Liver (tissue), 9 donors: Measurements from ENCODE around the gene CELF3. TPM values are rescaled to one million over a fixed set of nuclear protein-coding genes. Genes with fewer than 3 reads are reported as not detected.

ENCODE experiments used
- DNase-seq: peaks from one replicate; pipeline ENCODE4 v3.0.0-alpha.2; 2017; ENCODE audit warnings: low spot score
- H3K27ac ChIP-seq, 2 donors: one replicate each; pipeline ENCODE4 v1.7.0; 2013; ENCODE audit warnings: inconsistent platforms in 2 of 2, low read length in 2 of 2, control low read depth in 1 of 2, low read depth in 1 of 2, mild to moderate bottlenecking in 1 of 2
- H3K27me3 ChIP-seq, 4 donors: one replicate each; pipeline versions ENCODE4 v1.6.1 to v1.7.0; 2013; ENCODE audit warnings: low read length in 3 of 4, inconsistent platforms in 1 of 4, mild to moderate bottlenecking in 1 of 4, moderate library complexity in 1 of 4; ENCODE audit not compliant: control insufficient read depth in 4 of 4, insufficient read depth in 4 of 4
- H3K36me3 ChIP-seq, 4 donors: one replicate each; pipeline versions ENCODE4 v1.6.1 to v1.7.0; 2013; ENCODE audit warnings: low read length in 3 of 4, mild to moderate bottlenecking in 3 of 4, low read depth in 1 of 4, moderate library complexity in 1 of 4; ENCODE audit not compliant: control insufficient read depth in 4 of 4, insufficient read depth in 3 of 4
- H3K4me1 ChIP-seq, 4 donors: one replicate each; pipeline versions ENCODE4 v1.6.1 to v1.7.0; 2013; ENCODE audit warnings: low read length in 3 of 4, mild to moderate bottlenecking in 3 of 4, moderate library complexity in 1 of 4; ENCODE audit not compliant: control insufficient read depth in 4 of 4, insufficient read depth in 4 of 4
- H3K4me3 ChIP-seq, 3 donors: one replicate each; pipeline versions ENCODE4 v1.6.1 to v1.7.0; 2013; ENCODE audit warnings: low read length in 3 of 3, control low read depth in 1 of 3, low read depth in 1 of 3, mild to moderate bottlenecking in 1 of 3
- H3K9ac ChIP-seq, 2 donors: one replicate each; pipeline ENCODE4 v1.7.0; 2013; ENCODE audit warnings: low read length in 2 of 2, mild to moderate bottlenecking in 2 of 2, moderate library complexity in 2 of 2, control low read depth in 1 of 2, low read depth in 1 of 2
- H3K9me3 ChIP-seq, 4 donors: one replicate each; pipeline versions ENCODE4 v1.6.1 to v1.7.0; 2013; ENCODE audit warnings: low read length in 3 of 4; ENCODE audit not compliant: control insufficient read depth in 4 of 4
- GABPA ChIP-seq, 2 donors: IDR thresholded peaks in 1 of 2; conservative IDR thresholded peaks in 1 of 2; 2 replicates each; pipeline ENCODE4 v1.6.1; 2016; ENCODE audit warnings: antibody characterized with exemption in 2 of 2, mild to moderate bottlenecking in 1 of 2, moderate library complexity in 1 of 2
- HNF4A ChIP-seq, 2 donors: conservative IDR thresholded peaks; 2 replicates each; pipeline ENCODE4 v1.6.1; 2016; ENCODE audit warnings: antibody characterized with exemption in 2 of 2, mild to moderate bottlenecking in 2 of 2
- HNF4G ChIP-seq: IDR thresholded peaks from 2 replicates; pipeline ENCODE4 v1.6.1; 2016; ENCODE audit warnings: antibody characterized with exemption
- MAX ChIP-seq: IDR thresholded peaks from 2 replicates; pipeline ENCODE4 v1.6.1; 2016; ENCODE audit warnings: antibody characterized with exemption
- NR2F2 ChIP-seq: IDR thresholded peaks from 2 replicates; pipeline ENCODE4 v1.6.1; 2016; ENCODE audit warnings: antibody characterized with exemption
- RXRA ChIP-seq, 2 donors: IDR thresholded peaks; 2 replicates each; pipeline ENCODE4 v1.6.1; 2017 to 2018; ENCODE audit warnings: antibody characterized with exemption in 2 of 2, mild to moderate bottlenecking in 1 of 2
- SP1 ChIP-seq: IDR thresholded peaks from 2 replicates; pipeline ENCODE4 v1.6.1; 2018; ENCODE audit warnings: antibody characterized with exemption, mild to moderate bottlenecking
- TAF1 ChIP-seq: conservative IDR thresholded peaks from 2 replicates; pipeline ENCODE4 v1.6.1; 2016; ENCODE audit warnings: antibody characterized with exemption, mild to moderate bottlenecking
- ZBTB33 ChIP-seq: IDR thresholded peaks from 2 replicates; pipeline ENCODE4 v1.6.1; 2016; ENCODE audit warnings: antibody characterized with exemption
- WGBS: extraction: QIAGEN DNeasy Blood & Tissue Kit; methylation state at CpG from one replicate; pipeline ENCODE4 v1.1.7; 2013; 5-methylcytosine and 5-hydroxymethylcytosine counted together
- polyA plus RNA-seq, 2 donors: library from polyadenylated mRNA; stranded (reverse) in 1 of 2; unstranded in 1 of 2; fragments of 200-250 nt in 1 of 2; fragments of >200 nt in 1 of 2; fragmentation: Nextera tagmentation in 1 of 2; extraction: Ambion mirVana in 1 of 2; gene quantifications; one replicate each; pipeline versions ENCODE4 v1.2.1 to v1.2.3, GENCODE V29; 2013 to 2015
- total RNA-seq, 2 donors: library from RNA; depleted of rRNA; stranded (reverse); fragments of >200 nt; gene quantifications; one replicate each; pipeline ENCODE4 v1.2.3, GENCODE V29; 2014
- donor health status: healthy.
- donor health status: healthy.
- donor health status: healthy.
- donor health status: healthy.
- donor health status: healthy.

Gene CELF3
- total and polyA plus RNA-seq, 4 donors = 0.28 TPM; not detected in 3

GRCh38 chr1:151707541-151708065 lies 9.0 kb downstream of the CELF3 start:
- Histone ChIP-seq H3K36me3 (no peaks in the 10 kb centered on the region), H3K4me3 (no peak overlapping the region), H3K9me3 (no peaks in the 10 kb centered on the region), H3K27ac (no peak overlapping the region), H3K27me3 (no peaks in the 10 kb centered on the region), H3K4me1 (no peaks in the 10 kb centered on the region), H3K9ac (no peak overlapping the region)
- 94% methylated on average over 15 of the region's 15 CpGs for WGBS
- no peak for DNase-seq
- TF ChIP-seq TAF1 = no peak
- TF ChIP-seq HNF4A (conservative IDR thresholded peaks at IDR 0.05) = no peak
- TF ChIP-seq SP1 = no peak
- no peak for TF ChIP-seq NR2F2
- TF ChIP-seq GABPA (IDR thresholded peaks at IDR 0.05 in 1 of 2, conservative IDR thresholded peaks at IDR 0.05 in 1 of 2) = no peak
- TF ChIP-seq MAX = no peak
- no peak for TF ChIP-seq RXRA (IDR thresholded peaks at IDR 0.05)

GRCh38 chr1:151706464-151707415 lies 9.9 kb downstream of the CELF3 start:
- TF ChIP-seq HNF4A (conservative IDR thresholded peaks at IDR 0.05) (no peak), HNF4G (no peak), NR2F2 (no peak), SP1 (no peak), ZBTB33 (no peak)

GRCh38 chr1:151705753-151706463 lies 10.7 kb downstream of the CELF3 start:
- no peak overlapping the region for H3K27ac ChIP-seq
- no peak overlapping the region for H3K4me3 ChIP-seq
- no peak overlapping the region for H3K9ac ChIP-seq
- no peaks in the 10 kb centered on the region for H3K4me1 ChIP-seq
- TF ChIP-seq RXRA (IDR thresholded peaks at IDR 0.05) (no peak), NR2F2 (no peak)
- H3K9me3 ChIP-seq = no peaks in the 10 kb centered on the region
- no peaks in the 10 kb centered on the region for H3K27me3 ChIP-seq
- no peak for DNase-seq
- 70% methylated on average over 11 of the region's 11 CpGs for WGBS
- H3K36me3 ChIP-seq = peaks cover 0 to 8% (median 5%) of the 10 kb centered on the region in 4 donors

More at GRCh38 chr1:151706464-151707415, 9.9 kb downstream of the CELF3 start:
- H3K9ac ChIP-seq = no peak overlapping the region
- no peak overlapping the region for H3K4me3 ChIP-seq
- peaks cover 0 to 4% (median 0%) of the 10 kb centered on the region in 4 donors for H3K36me3 ChIP-seq
- H3K27ac ChIP-seq = no peak overlapping the region
- H3K4me1 ChIP-seq = no peaks in the 10 kb centered on the region
- DNase-seq = no peak
- H3K9me3 ChIP-seq = no peaks in the 10 kb centered on the region
- H3K27me3 ChIP-seq = no peaks in the 10 kb centered on the region
- 85% methylated on average over 21 of the region's 21 CpGs for WGBS
